ENCODE results near the gene OSTF1.

The OSTF1 gene

GRCh38 chr9:75087824-75088645, at the start of gene OSTF1, which contains the start of gene NMRK1:
OSTF1 (plus strand) TSS chr9:75088514; CDS start chr9:75088693, 179 bp downstream.
NMRK1 (minus strand) TSS chr9:75088155; CDS start chr9:75083115, 5,040 bp downstream.
- peak within 1 kb of the TSS; percentile 91 for H3K27ac Mint-ChIP-seq
- no peaks in the 10 kb centered on the region for H3K9me3 Mint-ChIP-seq
- no peaks in the 10 kb centered on the region for H3K27me3 Mint-ChIP-seq
- H3K4me3 Mint-ChIP-seq, result peak within 1 kb of the TSS; percentile 91
- peak; percentile 92 for DNase-seq
- H3K36me3 Mint-ChIP-seq (ENCODE audit: low read depth), result no peaks in the 10 kb centered on the region
- H3K4me1 Mint-ChIP-seq, result peaks cover 72% of the 10 kb centered on the region
- peak; percentile 91 for ATAC-seq

- Mint-ChIP-seq H3K4me3 (no peak overlapping the region), H3K27me3 (peaks cover 6% of the 10 kb centered on the region), H3K27ac (no peak overlapping the region), H3K36me3 (ENCODE audit: low read depth) (no peaks in the 10 kb centered on the region), H3K9me3 (no peaks in the 10 kb centered on the region), H3K4me1 (peaks cover 5% of the 10 kb centered on the region)
- no peak for DNase-seq
- ATAC-seq, result no peak
Measured at GRCh38 chr9:75039009-75039408, 49.3 kb upstream of the OSTF1 start.

- H3K27ac Mint-ChIP-seq, result no peak overlapping the region
- peaks cover 6% of the 10 kb centered on the region for H3K27me3 Mint-ChIP-seq
Measured at GRCh38 chr9:75039801-75040200, 48.5 kb upstream of the OSTF1 start.

GRCh38 chr9:75041041-75041440, 47.3 kb upstream of the OSTF1 start:
- Mint-ChIP-seq H3K9me3 (no peaks in the 10 kb centered on the region), H3K4me3 (no peak overlapping the region), H3K27me3 (peaks cover 6% of the 10 kb centered on the region), H3K4me1 (peaks cover 5% of the 10 kb centered on the region), H3K27ac (no peak overlapping the region), H3K36me3 (ENCODE audit: low read depth) (no peaks in the 10 kb centered on the region)
- ATAC-seq (no peak), DNase-seq (no peak)

More at GRCh38 chr9:75039801-75040200, 48.5 kb upstream of the OSTF1 start:
- no peaks in the 10 kb centered on the region for H3K9me3 Mint-ChIP-seq
- H3K36me3 Mint-ChIP-seq (ENCODE audit: low read depth), result no peaks in the 10 kb centered on the region
- ATAC-seq, result peak; percentile 81
- H3K4me1 Mint-ChIP-seq, result peaks cover 5% of the 10 kb centered on the region
- peak; percentile 12 for DNase-seq
- H3K4me3 Mint-ChIP-seq, result no peak overlapping the region

- Mint-ChIP-seq H3K4me3 (no peak overlapping the region), H3K4me1 (no peaks in the 10 kb centered on the region), H3K9me3 (no peaks in the 10 kb centered on the region), H3K27me3 (peaks cover 4% of the 10 kb centered on the region), H3K36me3 (ENCODE audit: low read depth) (no peaks in the 10 kb centered on the region), H3K27ac (no peak overlapping the region)
- no peak for DNase-seq
- no peak for ATAC-seq
Measured at GRCh38 chr9:75046725-75047345, 41.5 kb upstream of the OSTF1 start.

- DNase-seq (no peak), ATAC-seq (no peak)
- no peak overlapping the region for H3K4me3 Mint-ChIP-seq
- H3K36me3 Mint-ChIP-seq (ENCODE audit: low read depth), result no peaks in the 10 kb centered on the region
- peaks cover 4% of the 10 kb centered on the region for H3K27me3 Mint-ChIP-seq
- H3K4me1 Mint-ChIP-seq, result no peaks in the 10 kb centered on the region
- no peaks in the 10 kb centered on the region for H3K9me3 Mint-ChIP-seq
- no peak overlapping the region for H3K27ac Mint-ChIP-seq
Measured at GRCh38 chr9:75047506-75047905, 40.8 kb upstream of the OSTF1 start.

- H3K27me3 Mint-ChIP-seq, result no peaks in the 10 kb centered on the region
- DNase-seq (no peak), ATAC-seq (no peak)
- no peaks in the 10 kb centered on the region for H3K4me1 Mint-ChIP-seq
- H3K27ac Mint-ChIP-seq, result no peak overlapping the region
- H3K9me3 Mint-ChIP-seq, result no peaks in the 10 kb centered on the region
- H3K36me3 Mint-ChIP-seq (ENCODE audit: low read depth), result no peaks in the 10 kb centered on the region
- no peak overlapping the region for H3K4me3 Mint-ChIP-seq
Measured at GRCh38 chr9:75051285-75051684, 37.0 kb upstream of the OSTF1 start.

- H3K9me3 Mint-ChIP-seq, result no peaks in the 10 kb centered on the region
- H3K36me3 Mint-ChIP-seq (ENCODE audit: low read depth), result no peaks in the 10 kb centered on the region
- DNase-seq (no peak), ATAC-seq (no peak)
- no peak overlapping the region for H3K4me3 Mint-ChIP-seq
- H3K4me1 Mint-ChIP-seq, result no peaks in the 10 kb centered on the region
- no peaks in the 10 kb centered on the region for H3K27me3 Mint-ChIP-seq
- H3K27ac Mint-ChIP-seq, result no peak overlapping the region
Measured at GRCh38 chr9:75053869-75054268, 34.4 kb upstream of the OSTF1 start.

GRCh38 chr9:75054368-75055001, 33.8 kb upstream of the OSTF1 start:
- Mint-ChIP-seq H3K4me3 (no peak overlapping the region), H3K27me3 (no peaks in the 10 kb centered on the region), H3K36me3 (ENCODE audit: low read depth) (peaks cover under 1% of the 10 kb centered on the region), H3K27ac (no peak overlapping the region), H3K4me1 (no peaks in the 10 kb centered on the region), H3K9me3 (no peaks in the 10 kb centered on the region)
- ATAC-seq (no peak), DNase-seq (no peak)

- ATAC-seq (no peak), DNase-seq (no peak)
- no peaks in the 10 kb centered on the region for H3K27me3 Mint-ChIP-seq
- peaks cover 7% of the 10 kb centered on the region for H3K36me3 Mint-ChIP-seq (ENCODE audit: low read depth)
- no peak overlapping the region for H3K27ac Mint-ChIP-seq
- H3K9me3 Mint-ChIP-seq, result no peaks in the 10 kb centered on the region
- no peaks in the 10 kb centered on the region for H3K4me1 Mint-ChIP-seq
- no peak overlapping the region for H3K4me3 Mint-ChIP-seq
Measured at GRCh38 chr9:75061169-75061568, 27.1 kb upstream of the OSTF1 start.

- no peak overlapping the region for H3K27ac Mint-ChIP-seq
- no peaks in the 10 kb centered on the region for H3K9me3 Mint-ChIP-seq
- H3K4me1 Mint-ChIP-seq, result no peaks in the 10 kb centered on the region
- peaks cover 9% of the 10 kb centered on the region for H3K36me3 Mint-ChIP-seq (ENCODE audit: low read depth)
- H3K27me3 Mint-ChIP-seq, result no peaks in the 10 kb centered on the region
- no peak overlapping the region for H3K4me3 Mint-ChIP-seq
- ATAC-seq (no peak), DNase-seq (no peak)
Measured at GRCh38 chr9:75063556-75064305, 24.6 kb upstream of the OSTF1 start.

GRCh38 chr9:75064307-75065025, 23.8 kb upstream of the OSTF1 start:
- DNase-seq (no peak), ATAC-seq (no peak)
- Mint-ChIP-seq H3K4me3 (no peak overlapping the region), H3K36me3 (ENCODE audit: low read depth) (peaks cover 9% of the 10 kb centered on the region), H3K27me3 (no peaks in the 10 kb centered on the region), H3K27ac (no peak overlapping the region), H3K4me1 (peaks cover under 1% of the 10 kb centered on the region), H3K9me3 (no peaks in the 10 kb centered on the region)

- DNase-seq (no peak), ATAC-seq (no peak)
- Mint-ChIP-seq H3K36me3 (ENCODE audit: low read depth) (peaks cover 3% of the 10 kb centered on the region), H3K27ac (no peak overlapping the region), H3K27me3 (no peaks in the 10 kb centered on the region), H3K4me3 (no peak overlapping the region), H3K4me1 (peaks cover 11% of the 10 kb centered on the region), H3K9me3 (no peaks in the 10 kb centered on the region)
Measured at GRCh38 chr9:75065510-75065909, 22.8 kb upstream of the OSTF1 start.

GRCh38 chr9:75067894-75068293, 20.4 kb upstream of the OSTF1 start:
- Mint-ChIP-seq H3K27ac (no peak overlapping the region), H3K4me3 (no peak overlapping the region), H3K27me3 (no peaks in the 10 kb centered on the region), H3K36me3 (ENCODE audit: low read depth) (peaks cover 3% of the 10 kb centered on the region), H3K4me1 (peaks cover 30% of the 10 kb centered on the region), H3K9me3 (no peaks in the 10 kb centered on the region)
- ATAC-seq (no peak), DNase-seq (no peak)

Data from activated naive CD8-positive, alpha-beta T cell treated with anti-CD3 and anti-CD28 coated beads, Interleukin-2, amount 50 U/mL, for 24 hours (primary cell).